ENCODE measurements around the gene TRAK1.

TRAK1 gene

DNA sequence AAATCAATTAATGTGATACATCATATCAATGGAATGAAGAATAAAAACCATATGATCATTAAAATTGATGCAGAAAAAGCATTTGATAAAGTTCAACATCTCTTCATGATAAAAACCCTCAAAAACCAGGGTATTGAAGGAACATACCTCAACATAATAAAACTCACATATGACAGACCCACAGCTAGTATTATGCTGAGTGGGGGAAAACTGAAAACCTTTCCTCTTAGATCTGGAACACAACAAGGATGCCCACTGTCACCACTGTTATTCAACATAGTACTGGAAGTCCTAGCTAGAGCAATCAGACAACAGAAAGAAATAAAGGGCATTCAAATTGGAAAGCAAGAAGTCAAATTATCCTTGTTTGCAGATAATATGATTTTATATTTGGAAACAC, 144.4 kb downstream of the TRAK1 start:
- DNase-seq (ENCODE audit: low read depth): no peak
- TF ChIP-seq, protein P1, sequence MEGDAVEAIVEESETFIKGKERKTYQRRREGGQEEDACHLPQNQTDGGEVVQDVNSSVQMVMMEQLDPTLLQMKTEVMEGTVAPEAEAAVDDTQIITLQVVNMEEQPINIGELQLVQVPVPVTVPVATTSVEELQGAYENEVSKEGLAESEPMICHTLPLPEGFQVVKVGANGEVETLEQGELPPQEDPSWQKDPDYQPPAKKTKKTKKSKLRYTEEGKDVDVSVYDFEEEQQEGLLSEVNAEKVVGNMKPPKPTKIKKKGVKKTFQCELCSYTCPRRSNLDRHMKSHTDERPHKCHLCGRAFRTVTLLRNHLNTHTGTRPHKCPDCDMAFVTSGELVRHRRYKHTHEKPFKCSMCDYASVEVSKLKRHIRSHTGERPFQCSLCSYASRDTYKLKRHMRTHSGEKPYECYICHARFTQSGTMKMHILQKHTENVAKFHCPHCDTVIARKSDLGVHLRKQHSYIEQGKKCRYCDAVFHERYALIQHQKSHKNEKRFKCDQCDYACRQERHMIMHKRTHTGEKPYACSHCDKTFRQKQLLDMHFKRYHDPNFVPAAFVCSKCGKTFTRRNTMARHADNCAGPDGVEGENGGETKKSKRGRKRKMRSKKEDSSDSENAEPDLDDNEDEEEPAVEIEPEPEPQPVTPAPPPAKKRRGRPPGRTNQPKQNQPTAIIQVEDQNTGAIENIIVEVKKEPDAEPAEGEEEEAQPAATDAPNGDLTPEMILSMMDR (IDR thresholded peaks at IDR 0.05; ENCODE audit: insufficient read depth, low read depth, low read length, missing control alignments): no peak
- no peak overlapping the region for H3K4me3 ChIP-seq (ENCODE audit: low read length)

DNA sequence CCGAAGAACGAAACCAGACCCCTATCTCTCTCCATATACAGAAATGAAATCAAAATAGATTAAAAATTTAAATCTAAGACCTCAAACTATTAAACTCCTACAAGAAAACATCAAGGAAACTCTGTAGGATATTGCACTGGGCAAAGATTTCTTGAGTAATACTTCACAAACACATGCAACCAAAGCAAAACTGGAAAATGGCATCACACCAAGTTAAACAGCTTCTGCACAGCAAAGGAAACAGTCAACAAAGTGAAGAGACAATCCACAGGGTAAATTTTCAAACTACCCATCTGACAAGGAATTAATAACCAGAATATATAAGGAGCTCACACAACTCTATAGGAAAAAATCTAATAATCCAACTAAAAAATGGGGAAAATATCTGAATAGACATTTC, 145.5 kb downstream of the TRAK1 start:
- TF ChIP-seq, protein P1 (IDR thresholded peaks at IDR 0.05; ENCODE audit: insufficient read depth, low read depth, low read length, missing control alignments): no peak
- H3K4me3 ChIP-seq (ENCODE audit: low read length): no peak overlapping the region
- DNase-seq (ENCODE audit: low read depth): no peak

DNA sequence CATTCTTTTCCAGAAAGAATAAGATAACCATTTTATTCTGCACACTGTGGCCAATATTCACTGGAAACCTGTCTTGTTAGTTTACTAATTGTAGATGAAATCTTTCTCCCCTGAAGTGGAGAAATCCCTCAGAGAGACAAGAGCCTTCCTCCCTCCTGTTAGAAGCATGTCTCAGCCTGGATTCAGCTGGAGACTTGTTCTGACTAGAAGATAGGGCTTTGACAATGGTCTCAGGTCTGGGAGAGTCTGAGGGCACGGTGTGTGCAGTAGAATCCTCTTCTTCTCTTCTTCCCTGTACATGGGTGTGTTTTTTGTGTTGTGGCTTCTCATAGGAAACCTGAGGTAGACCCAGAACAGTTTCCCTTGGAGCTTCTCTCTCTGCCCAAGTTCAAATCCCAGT, 154.9 kb downstream of the TRAK1 start:
- H3K4me3 ChIP-seq (ENCODE audit: low read length): no peak overlapping the region
- peak; percentile 74 for DNase-seq (ENCODE audit: low read depth)
- TF ChIP-seq, protein P1 (IDR thresholded peaks at IDR 0.05; ENCODE audit: insufficient read depth, low read depth, low read length, missing control alignments): no peak

DNA sequence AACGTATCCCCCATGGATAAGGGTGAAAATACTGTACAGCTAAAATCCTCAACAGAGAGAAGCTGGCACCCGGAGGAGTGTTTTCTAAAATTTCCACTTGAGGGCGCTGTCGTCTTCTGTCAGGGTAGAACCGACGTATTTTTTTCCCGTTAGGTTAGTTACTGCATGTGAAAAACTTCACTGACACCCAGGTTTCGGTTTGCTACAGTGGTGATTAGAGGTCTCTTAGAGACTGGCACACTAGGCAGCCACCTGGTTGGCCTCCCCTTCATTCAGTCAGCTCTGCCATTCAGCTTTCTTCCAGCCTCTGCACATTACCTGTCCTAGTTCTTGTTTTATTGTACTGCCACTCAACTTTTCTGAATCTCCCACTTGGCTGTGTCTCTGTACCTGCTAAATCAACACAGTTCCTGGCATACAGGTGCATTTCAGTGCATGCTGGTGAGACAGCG, 156.4 kb downstream of the TRAK1 start:
- peak; percentile 67 for DNase-seq (ENCODE audit: low read depth)
- H3K4me3 ChIP-seq (ENCODE audit: low read length): no peak overlapping the region
- TF ChIP-seq, protein P1 (IDR thresholded peaks at IDR 0.05; ENCODE audit: insufficient read depth, low read depth, low read length, missing control alignments): peak; percentile 85

DNA sequence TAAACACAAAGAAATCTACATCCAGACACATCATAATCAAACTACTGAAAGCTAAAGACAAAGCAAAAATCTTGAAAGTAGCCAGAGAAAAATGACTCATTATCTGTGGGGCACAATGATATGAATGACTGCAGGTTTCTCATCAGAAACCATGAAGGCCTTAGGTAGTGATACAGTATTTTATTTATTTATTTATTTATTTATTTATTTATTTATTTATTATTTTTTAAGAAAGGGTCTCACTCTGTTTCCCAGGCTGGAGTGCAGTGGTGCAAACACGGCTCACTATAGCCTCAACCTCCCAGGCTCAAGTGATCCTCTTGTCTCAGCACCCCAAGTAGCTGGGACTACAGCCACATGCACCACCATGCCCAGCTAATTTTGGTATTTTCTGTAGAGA, 159.6 kb downstream of the TRAK1 start:
- TF ChIP-seq, protein P1 (IDR thresholded peaks at IDR 0.05; ENCODE audit: insufficient read depth, low read depth, low read length, missing control alignments): no peak
- H3K4me3 ChIP-seq (ENCODE audit: low read length): no peak overlapping the region
- no peak for DNase-seq (ENCODE audit: low read depth)

DNA sequence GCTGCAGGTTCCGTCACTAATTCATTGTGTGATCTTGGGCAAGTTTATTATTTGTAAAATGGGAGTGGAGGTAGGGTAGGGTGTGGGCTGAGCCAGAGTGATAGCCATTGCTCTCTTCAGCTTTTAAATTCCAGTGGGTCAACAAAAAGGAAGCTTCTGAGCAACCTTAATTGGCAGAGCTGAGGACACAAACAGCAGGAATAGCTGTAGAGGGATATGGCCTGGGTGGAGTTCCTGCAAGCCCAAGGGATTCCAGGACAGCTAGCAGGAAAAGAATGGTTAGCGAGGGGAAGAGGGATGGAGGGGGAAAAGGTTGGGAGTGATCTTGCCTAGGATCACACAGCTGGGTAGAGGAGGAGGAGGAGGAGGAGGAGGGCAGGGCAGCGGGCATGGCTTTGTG, 163.4 kb downstream of the TRAK1 start:
- H3K4me3 ChIP-seq (ENCODE audit: low read length): no peak overlapping the region
- DNase-seq (ENCODE audit: low read depth): no peak
- TF ChIP-seq, protein P1 (IDR thresholded peaks at IDR 0.05; ENCODE audit: insufficient read depth, low read depth, low read length, missing control alignments): no peak

DNA sequence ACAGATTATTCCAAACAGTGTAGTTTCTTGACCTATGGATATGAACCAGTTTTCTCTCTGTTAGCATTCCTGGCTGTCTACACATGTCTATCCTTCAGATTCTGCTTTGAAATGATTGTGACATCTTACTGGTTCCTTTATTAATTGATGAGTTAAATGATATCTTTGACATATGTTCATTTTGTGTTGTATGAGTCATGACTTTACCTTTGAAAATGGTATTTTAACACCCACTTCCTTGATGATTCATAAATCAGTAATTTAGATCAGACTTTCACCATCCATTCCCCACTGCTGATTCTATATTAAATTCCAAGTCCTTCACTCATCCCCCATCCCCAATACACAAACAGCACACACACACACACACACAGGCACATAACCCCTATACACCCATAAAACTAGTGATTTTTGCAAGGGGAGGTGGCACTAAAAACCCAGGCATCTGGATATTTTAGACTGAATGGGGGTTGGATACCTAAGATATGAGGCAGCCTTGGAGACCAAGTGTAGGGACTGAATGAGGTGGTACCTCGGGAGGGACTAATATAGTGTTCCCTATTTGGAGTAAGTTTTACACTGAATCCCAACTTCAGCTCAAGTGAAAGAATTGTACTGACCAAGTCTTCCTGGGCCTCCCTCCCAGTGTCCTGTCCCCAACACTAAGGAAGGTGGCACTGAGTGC, 165.1 kb downstream of the TRAK1 start:
- peak; percentile 86 for DNase-seq (ENCODE audit: low read depth)
- H3K4me3 ChIP-seq (ENCODE audit: low read length): no peak overlapping the region
- TF ChIP-seq, protein P1 (IDR thresholded peaks at IDR 0.05; ENCODE audit: insufficient read depth, low read depth, low read length, missing control alignments): no peak

Data from epithelial cell of esophagus (primary cell).